Esophagus squamous epithelium (tissue), 5 donors: ENCODE data around the gene SHOC1. TPM values are rescaled to one million over a fixed set of nuclear protein-coding genes. Genes with fewer than 3 reads are reported as not detected.
A peak's percentile ranks its signal among the peaks of the same experiment; 100 is the strongest.

Experiments used
- DNase-seq: peaks from one replicate; lab custom pipeline; 2025; lab: John Stamatoyannopoulos, UW
- H3K27ac ChIP-seq, 4 donors: fragments of 200-600 bp; sonication (generic); one replicate each; pipeline ENCODE4 v1.5.1; 2016 to 2019; ENCODE audit warnings: mild to moderate bottlenecking in 1 of 4
- H3K27me3 ChIP-seq, 4 donors: fragments of 200-600 bp; sonication (generic); 1 replicate in 3 of 4; 2 replicates in 1 of 4; pipeline versions ENCODE4 v1.5.1 to v1.6.0; 2017 to 2021; ENCODE audit warnings: antibody characterized with exemption in 1 of 4
- H3K36me3 ChIP-seq, 3 donors: fragments of 200-600 bp; sonication (generic); one replicate each; pipeline ENCODE4 v1.5.1; 2016 to 2019
- H3K4me1 ChIP-seq, 3 donors: fragments of 200-600 bp; sonication (generic); one replicate each; pipeline ENCODE4 v1.5.1; 2017 to 2019
- H3K4me3 ChIP-seq, 4 donors: fragments of 200-600 bp; sonication (generic); 1 replicate in 3 of 4; 2 replicates in 1 of 4; pipeline ENCODE4 v1.5.1; 2016 to 2019; ENCODE audit warnings: mild to moderate bottlenecking in 2 of 4, moderate library complexity in 1 of 4
- H3K9me3 ChIP-seq, 3 donors: fragments of 200-600 bp; sonication (generic); one replicate each; pipeline ENCODE4 v1.5.1; 2016 to 2019
- CTCF ChIP-seq, 6 experiments: fragments of 450-650 bp in 4 of 6; fragments of 200-600 bp in 2 of 6; sonication (generic) in 2 of 6; IDR thresholded peaks; one replicate each; pipeline ENCODE4 v1.5.1; 2016 to 2019; ENCODE audit warnings: antibody characterized with exemption in 6 of 6, mild to moderate bottlenecking in 4 of 6, moderate library complexity in 4 of 6
- POLR2A ChIP-seq, 4 donors: fragments of 450-650 bp; IDR thresholded peaks; one replicate each; pipeline ENCODE4 v1.6.1; 2017; ENCODE audit warnings: antibody characterized with exemption in 4 of 4, mild to moderate bottlenecking in 4 of 4, moderate library complexity in 3 of 4
- WGBS, 2 donors: methylation state at CpG; one replicate each; pipeline ENCODE4 v1.1.5; 2018; 5-methylcytosine and 5-hydroxymethylcytosine counted together
- intact Hi-C: fragments of 100-400 bp; cut with DNase I; formaldehyde crosslinking; loops from one replicate; pipeline ENCODE4 v1.15.0; 2022
- total RNA-seq, 4 donors: library from RNA; depleted of rRNA; stranded (reverse); fragments of >200 nt; gene quantifications; one replicate each; pipeline ENCODE4 v1.1.0, GENCODE V29; 2016
- donor health status: DM: yes; HTN: yes; CAD: no.

SHOC1 gene
- total RNA-seq, 4 donors from 2014 or later, result 0.15 to 5.8 TPM; not detected in 2

- DNase-seq, result no peak
- TF ChIP-seq CTCF (IDR thresholded peaks at IDR 0.05) (no peak), POLR2A (IDR thresholded peaks at IDR 0.05) (no peak)
Measured at GRCh38 chr9:111783857-111784256, 10.9 kb downstream of the SHOC1 start.

GRCh38 chr9:111783424-111783823 is 11.3 kb downstream of the SHOC1 start:
- no peaks in the 10 kb centered on the region for H3K36me3 ChIP-seq
- WGBS, 2 donors, result 89 to 92% methylated on average over 2 of the region's 2 CpGs
- no peak for DNase-seq
- H3K27ac ChIP-seq, result no peak overlapping the region
- H3K9me3 ChIP-seq, result peaks cover 0 to 4% (median 0%) of the 10 kb centered on the region in 3 donors
- no peaks in the 10 kb centered on the region for H3K4me1 ChIP-seq
- no peak for TF ChIP-seq CTCF (IDR thresholded peaks at IDR 0.05)
- no peak for TF ChIP-seq POLR2A (IDR thresholded peaks at IDR 0.05)
- H3K27me3 ChIP-seq, result no peaks in the 10 kb centered on the region
- no peak overlapping the region for H3K4me3 ChIP-seq
- intact Hi-C loops, result no loop called here

More at GRCh38 chr9:111783857-111784256, 10.9 kb downstream of the SHOC1 start:
- 69 to 85% methylated on average over 2 of the region's 2 CpGs for WGBS, 2 donors
- Histone ChIP-seq H3K36me3 (no peaks in the 10 kb centered on the region), H3K4me1 (no peaks in the 10 kb centered on the region), H3K9me3 (peaks cover 0 to 4% (median 0%) of the 10 kb centered on the region in 3 donors), H3K27me3 (no peaks in the 10 kb centered on the region), H3K4me3 (no peak overlapping the region), H3K27ac (no peak overlapping the region)
- intact Hi-C loops, result no loop called here

- TF ChIP-seq CTCF (IDR thresholded peaks at IDR 0.05), result no peak
- no peak for TF ChIP-seq POLR2A (IDR thresholded peaks at IDR 0.05)
- H3K27me3 ChIP-seq, result no peaks in the 10 kb centered on the region
- intact Hi-C loops, result no loop called here
- no peak overlapping the region for H3K4me3 ChIP-seq
- no peaks in the 10 kb centered on the region for H3K36me3 ChIP-seq
- no peaks in the 10 kb centered on the region for H3K4me1 ChIP-seq
- no peak overlapping the region for H3K27ac ChIP-seq
- H3K9me3 ChIP-seq, result peaks cover 0 to 6% (median 0%) of the 10 kb centered on the region in 3 donors
- no peak for DNase-seq
Measured at GRCh38 chr9:111766066-111766465, 28.7 kb downstream of the SHOC1 start.

- H3K4me1 ChIP-seq, result no peaks in the 10 kb centered on the region
- no peak for TF ChIP-seq POLR2A (IDR thresholded peaks at IDR 0.05)
- TF ChIP-seq CTCF (IDR thresholded peaks at IDR 0.05), result no peak
- H3K27me3 ChIP-seq, result no peaks in the 10 kb centered on the region
- no peak for DNase-seq
- no peak overlapping the region for H3K27ac ChIP-seq
- intact Hi-C loops, result no loop called here
- peaks cover 0 to 6% (median 0%) of the 10 kb centered on the region in 3 donors for H3K9me3 ChIP-seq
- no peaks in the 10 kb centered on the region for H3K36me3 ChIP-seq
- WGBS, 2 donors, result 0 to 54% methylated on average over 2 of the region's 2 CpGs
- H3K4me3 ChIP-seq, result no peak overlapping the region
Measured at GRCh38 chr9:111762556-111762955, 32.2 kb downstream of the SHOC1 start.

GRCh38 chr9:111759762-111760639 is 34.7 kb downstream of the SHOC1 start:
- no peak for TF ChIP-seq POLR2A (IDR thresholded peaks at IDR 0.05)
- TF ChIP-seq CTCF (IDR thresholded peaks at IDR 0.05), result peak; percentile 41 to 88 (median 68)
- intact Hi-C loops, result loop anchor here (5.0 to 10.0 kb wide), 2 partner anchors 317 to 605 kb away; no protein-coding TSS in a partner anchor
- H3K27ac ChIP-seq, result no peak overlapping the region

More at GRCh38 chr9:111759762-111760639, 34.7 kb downstream of the SHOC1 start:
- no peaks in the 10 kb centered on the region for H3K27me3 ChIP-seq
- WGBS, 2 donors, result 54 to 73% methylated on average over 2 of the region's 2 CpGs
- H3K4me1 ChIP-seq, result no peaks in the 10 kb centered on the region
- H3K4me3 ChIP-seq, result no peak overlapping the region
- DNase-seq, result no peak
- H3K36me3 ChIP-seq, result no peaks in the 10 kb centered on the region
- no peaks in the 10 kb centered on the region for H3K9me3 ChIP-seq
